SU-DHL-6 (cell line): ENCODE measurements around the gene IFNA21.

Experiments used
- H2AFZ ChIP-seq: fragments of 200-600 bp; sonication (generic); 2 replicates; pipeline ENCODE4 v1.6.1; 2014; ENCODE audit warnings: low read depth, mild to moderate bottlenecking, moderate library complexity, mixed read lengths, antibody characterized with exemption, low read length; ENCODE audit not compliant: severe bottlenecking
- H3F3A ChIP-seq: fragments of 200-600 bp; shearing (Covaris generic); 2 replicates; pipeline ENCODE4 v1.6.0; 2016; ENCODE audit warnings: antibody characterized with exemption, mild to moderate bottlenecking; ENCODE audit not compliant: insufficient read depth
- H3K27ac ChIP-seq: fragments of 200-600 bp; sonication (generic); 2 replicates; pipeline ENCODE4 v1.5.1; 2016; ENCODE audit warnings: low read depth, mild to moderate bottlenecking, low read length, moderate library complexity, mixed read lengths
- H3K27me3 ChIP-seq: fragments of 200-600 bp; sonication (generic), shearing (Covaris generic); 2 replicates; pipeline ENCODE4 v1.6.0; 2014; ENCODE audit warnings: mild to moderate bottlenecking, low read length
- H3K36me3 ChIP-seq: fragments of 200-600 bp; sonication (generic); 2 replicates; pipeline ENCODE4 v1.6.1; 2014; ENCODE audit warnings: mild to moderate bottlenecking, low read length, mixed read lengths
- H3K4me2 ChIP-seq: fragments of 300-600, 200-600 bp; shearing (Covaris generic), sonication (generic); 2 replicates; pipeline ENCODE4 v1.6.0; 2014; ENCODE audit warnings: low read length, low read depth, mild to moderate bottlenecking; ENCODE audit not compliant: poor library complexity, severe bottlenecking
- H3K4me3 ChIP-seq: fragments of 200-600 bp; sonication (generic); 2 replicates; pipeline ENCODE4 v1.5.1; 2014; ENCODE audit warnings: antibody characterized with exemption, low read length, mild to moderate bottlenecking, mixed read lengths; ENCODE audit not compliant: insufficient read depth, poor library complexity, severe bottlenecking
- H3K79me2 ChIP-seq: fragments of 200-600 bp; sonication (generic); 2 replicates; pipeline ENCODE4 v1.6.1; 2014; ENCODE audit warnings: mild to moderate bottlenecking, low read length, moderate library complexity; ENCODE audit not compliant: insufficient read depth
- H3K9ac ChIP-seq: fragments of 200-600 bp; sonication (generic); 2 replicates; pipeline ENCODE4 v1.7.0; 2014; ENCODE audit warnings: mild to moderate bottlenecking, low read length
- H3K9me2 ChIP-seq: fragments of 200-600 bp; sonication (generic); replicated peaks from 2 replicates; pipeline ENCODE4 v1.6.1; 2014; ENCODE audit warnings: low read length; ENCODE audit not compliant: insufficient read depth
- H3K9me3 ChIP-seq: fragments of 200-600 bp; sonication (generic); 2 replicates; pipeline ENCODE4 v1.6.1; 2014; ENCODE audit warnings: low read length, mixed read lengths; ENCODE audit not compliant: insufficient read depth
- H4K20me1 ChIP-seq: fragments of 200-600 bp; sonication (generic); 2 replicates; pipeline ENCODE4 v1.6.1; 2014; ENCODE audit warnings: low read depth, mild to moderate bottlenecking, antibody characterized with exemption, low read length, moderate library complexity, mixed read lengths
- EZH2phosphoT487 ChIP-seq: fragments of 200-600 bp; sonication (generic), shearing (Covaris generic); conservative IDR thresholded peaks from 2 replicates; pipeline ENCODE4 v1.6.1; 2018; ENCODE audit warnings: mild to moderate bottlenecking, antibody characterized with exemption, low read length, moderate library complexity, mixed read lengths
- TF ChIP-seq, protein P1 (sequence below): fragments of 200-600 bp; sonication (generic); IDR thresholded peaks from one replicate; pipeline ENCODE4 v1.5.1; 2017; ENCODE audit warnings: antibody characterized with exemption, mild to moderate bottlenecking, low read length, moderate library complexity; ENCODE audit not compliant: insufficient read depth, poor library complexity, severe bottlenecking

Gene IFNA21

GRCh38 chr9:21155501-21155900, 11.0 kb downstream of the IFNA21 start:
- Histone ChIP-seq H4K20me1 (no peaks in the 10 kb centered on the region; the same call in 1 of the 2 replicates), H3K4me3 (no peak overlapping the region), H3K9ac (no peak overlapping the region), H3K9me3 (no peaks in the 10 kb centered on the region), H2AFZ (no peak overlapping the region), H3K4me2 (no peak overlapping the region), H3K27ac (no peak overlapping the region), H3F3A (no peaks in the 10 kb centered on the region), H3K36me3 (no peaks in the 10 kb centered on the region), H3K27me3 (no peaks in the 10 kb centered on the region), H3K9me2 (no peaks in the 10 kb centered on the region), H3K79me2 (no peaks in the 10 kb centered on the region)
- no peak for TF ChIP-seq EZH2phosphoT487

DNA sequence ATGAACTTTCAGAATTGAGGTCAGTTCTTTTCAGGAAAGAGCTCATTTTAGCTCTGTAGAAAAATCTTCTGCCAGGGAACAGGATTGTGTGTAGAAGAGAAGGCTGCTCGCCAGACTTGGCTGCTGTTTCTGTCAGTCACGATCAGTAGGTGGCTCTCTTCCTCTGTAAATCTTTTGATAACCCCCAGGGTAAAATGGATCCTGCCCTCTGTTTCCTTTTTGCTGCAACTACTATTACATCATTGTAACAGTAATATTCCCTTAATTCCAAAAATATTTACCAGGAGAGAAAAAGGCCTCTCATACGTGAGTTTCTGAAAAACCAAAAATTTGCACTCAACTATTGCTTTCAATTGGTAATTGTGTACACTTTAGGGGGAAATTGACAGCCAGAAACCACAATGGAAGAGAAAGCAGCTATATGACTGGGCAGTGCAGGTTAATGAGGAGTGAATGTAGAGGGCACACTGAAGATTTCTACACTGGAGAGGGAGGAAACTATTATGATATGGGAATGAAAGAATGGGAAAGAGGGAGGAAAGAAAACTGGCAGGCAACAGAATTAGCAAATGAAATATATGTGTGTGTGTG, 12.3 kb downstream of the IFNA21 start:
- no peaks in the 10 kb centered on the region for H3K9me3 ChIP-seq
- no peak overlapping the region for H3K4me3 ChIP-seq
- no peaks in the 10 kb centered on the region; the same call in 1 of the 2 replicates for H4K20me1 ChIP-seq
- no peak overlapping the region for H3K4me2 ChIP-seq
- no peaks in the 10 kb centered on the region for H3K36me3 ChIP-seq
- H3K9ac ChIP-seq: no peak overlapping the region
- H3K79me2 ChIP-seq: no peaks in the 10 kb centered on the region
- H3K9me2 ChIP-seq: no peaks in the 10 kb centered on the region
- H3F3A ChIP-seq: no peaks in the 10 kb centered on the region
- H3K27ac ChIP-seq: no peak overlapping the region
- no peaks in the 10 kb centered on the region for H3K27me3 ChIP-seq
- no peak overlapping the region for H2AFZ ChIP-seq
- TF ChIP-seq EZH2phosphoT487: no peak
- TF ChIP-seq, protein P1, sequence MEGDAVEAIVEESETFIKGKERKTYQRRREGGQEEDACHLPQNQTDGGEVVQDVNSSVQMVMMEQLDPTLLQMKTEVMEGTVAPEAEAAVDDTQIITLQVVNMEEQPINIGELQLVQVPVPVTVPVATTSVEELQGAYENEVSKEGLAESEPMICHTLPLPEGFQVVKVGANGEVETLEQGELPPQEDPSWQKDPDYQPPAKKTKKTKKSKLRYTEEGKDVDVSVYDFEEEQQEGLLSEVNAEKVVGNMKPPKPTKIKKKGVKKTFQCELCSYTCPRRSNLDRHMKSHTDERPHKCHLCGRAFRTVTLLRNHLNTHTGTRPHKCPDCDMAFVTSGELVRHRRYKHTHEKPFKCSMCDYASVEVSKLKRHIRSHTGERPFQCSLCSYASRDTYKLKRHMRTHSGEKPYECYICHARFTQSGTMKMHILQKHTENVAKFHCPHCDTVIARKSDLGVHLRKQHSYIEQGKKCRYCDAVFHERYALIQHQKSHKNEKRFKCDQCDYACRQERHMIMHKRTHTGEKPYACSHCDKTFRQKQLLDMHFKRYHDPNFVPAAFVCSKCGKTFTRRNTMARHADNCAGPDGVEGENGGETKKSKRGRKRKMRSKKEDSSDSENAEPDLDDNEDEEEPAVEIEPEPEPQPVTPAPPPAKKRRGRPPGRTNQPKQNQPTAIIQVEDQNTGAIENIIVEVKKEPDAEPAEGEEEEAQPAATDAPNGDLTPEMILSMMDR: peak; percentile 23

DNA sequence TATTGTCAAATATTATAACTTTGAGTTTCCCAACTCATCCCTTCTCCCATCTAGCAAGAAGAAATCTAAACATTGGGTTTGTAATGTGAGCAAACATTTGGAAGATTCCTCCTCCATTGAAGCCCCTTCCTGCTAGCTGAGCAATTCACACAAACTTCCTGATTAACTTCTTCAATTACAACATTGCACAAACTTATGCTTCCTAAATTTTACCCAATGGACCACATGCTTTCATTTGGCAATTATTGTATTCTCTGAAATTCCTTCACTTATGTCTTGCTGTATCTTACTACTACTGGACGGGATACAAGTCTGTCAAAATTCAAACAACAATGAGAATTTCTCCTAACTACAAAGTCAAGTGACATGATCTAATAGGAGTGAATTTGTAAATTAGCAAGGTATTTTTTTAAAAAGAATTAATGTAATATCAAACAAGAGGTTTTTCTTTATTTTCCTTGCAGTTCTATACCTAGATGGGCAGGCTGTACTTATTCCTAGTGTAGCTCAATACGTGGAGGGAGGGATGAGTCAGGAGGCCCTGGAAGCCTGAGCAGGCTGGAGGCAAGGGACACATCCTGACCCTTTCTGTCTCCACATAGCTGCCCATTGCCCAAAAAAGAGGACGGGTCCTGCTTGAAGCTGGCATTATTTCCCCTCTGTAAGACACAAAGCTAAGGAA, 13.0 kb downstream of the IFNA21 start:
- Histone ChIP-seq H3F3A (no peaks in the 10 kb centered on the region), H3K27ac (no peak overlapping the region), H3K27me3 (no peaks in the 10 kb centered on the region), H2AFZ (no peak overlapping the region), H3K9me2 (no peaks in the 10 kb centered on the region), H3K4me2 (no peak overlapping the region), H3K9me3 (0 out of 2 replicates have a peak, but pooled peaks cover 6% of the 10 kb centered on the region), H3K79me2 (no peaks in the 10 kb centered on the region), H4K20me1 (no peaks in the 10 kb centered on the region; the same call in 1 of the 2 replicates), H3K9ac (no peak overlapping the region), H3K4me3 (no peak overlapping the region), H3K36me3 (no peaks in the 10 kb centered on the region)
- TF ChIP-seq, protein P1: no peak
- no peak for TF ChIP-seq EZH2phosphoT487

DNA sequence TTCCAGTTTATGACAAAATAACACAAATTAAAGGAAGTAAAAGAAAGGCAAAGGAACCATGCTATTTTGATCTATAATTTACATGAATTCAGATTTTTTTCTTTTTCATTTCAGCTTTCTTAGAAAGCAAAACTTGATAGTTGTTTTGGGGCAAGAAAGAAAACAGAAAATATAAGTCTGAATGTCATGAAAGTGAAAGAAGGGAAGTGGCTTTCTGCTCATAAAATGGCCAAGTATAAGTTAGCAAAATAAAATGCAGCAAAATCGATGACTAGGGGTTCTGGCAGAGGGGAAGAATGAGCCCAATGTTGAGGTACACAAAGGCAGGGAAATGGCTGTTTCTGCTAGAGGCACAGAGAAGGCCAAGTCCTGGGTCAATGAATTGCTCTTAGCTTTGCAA, 21.9 kb downstream of the IFNA21 start:
- Histone ChIP-seq H3K36me3 (no peaks in the 10 kb centered on the region), H3K27ac (no peak overlapping the region), H3K9me3 (0 out of 2 replicates have a peak, but pooled peaks cover 11% of the 10 kb centered on the region), H3K9ac (no peak overlapping the region), H2AFZ (no peak overlapping the region), H3K4me3 (no peak overlapping the region), H3K9me2 (no peaks in the 10 kb centered on the region), H3F3A (no peaks in the 10 kb centered on the region), H3K4me2 (no peak overlapping the region), H3K79me2 (no peaks in the 10 kb centered on the region), H3K27me3 (no peaks in the 10 kb centered on the region), H4K20me1 (no peaks in the 10 kb centered on the region)
- TF ChIP-seq EZH2phosphoT487: no peak
- TF ChIP-seq, protein P1: no peak
